CMK (cell line): Measurements from ENCODE around the gene SRC.

Experiments
- DNase-seq: peaks from one replicate; pipeline ENCODE4 v3.0.0-alpha.2; 2010; ENCODE audit warnings: low read depth

SRC gene

GRCh38 chr20:37430044-37430443 lies 84.1 kb downstream of the SRC start:
- no peak for DNase-seq

GRCh38 chr20:37430778-37431460 lies 85.0 kb downstream of the SRC start:
- DNase-seq: no peak

- no peak for DNase-seq
Observed at GRCh38 chr20:37431786-37432185, 85.8 kb downstream of the SRC start.

- no peak for DNase-seq
Observed at GRCh38 chr20:37432606-37433005, 86.7 kb downstream of the SRC start.

GRCh38 chr20:37435607-37436006 lies 89.7 kb downstream of the SRC start:
- no peak for DNase-seq

GRCh38 chr20:37436527-37437186 lies 90.7 kb downstream of the SRC start:
- no peak for DNase-seq

- no peak for DNase-seq
Observed at GRCh38 chr20:37437676-37438075, 91.7 kb downstream of the SRC start.

GRCh38 chr20:37438464-37439222 lies 92.7 kb downstream of the SRC start:
- DNase-seq: no peak

GRCh38 chr20:37439223-37439933 lies 93.4 kb downstream of the SRC start:
- no peak for DNase-seq

- no peak for DNase-seq
Observed at GRCh38 chr20:37441023-37441422, 95.1 kb downstream of the SRC start.

GRCh38 chr20:37442547-37442946 lies 96.6 kb downstream of the SRC start:
- DNase-seq: no peak

- no peak for DNase-seq
Observed at GRCh38 chr20:37442986-37443385, 97.0 kb downstream of the SRC start.

GRCh38 chr20:37443596-37443995 lies 97.7 kb downstream of the SRC start:
- no peak for DNase-seq

GRCh38 chr20:37445041-37445440 lies 99.1 kb downstream of the SRC start:
- no peak for DNase-seq

GRCh38 chr20:37446286-37447032 lies 100.5 kb downstream of the SRC start:
- no peak for DNase-seq

GRCh38 chr20:37447688-37448087 lies 101.7 kb downstream of the SRC start:
- DNase-seq: no peak

GRCh38 chr20:37449276-37449675 lies 103.3 kb downstream of the SRC start:
- DNase-seq: no peak

- no peak for DNase-seq
Observed at GRCh38 chr20:37450344-37450743, 104.4 kb downstream of the SRC start.

- DNase-seq: no peak
Observed at GRCh38 chr20:37451616-37452015, 105.7 kb downstream of the SRC start.

GRCh38 chr20:37452236-37452635 lies 106.3 kb downstream of the SRC start:
- DNase-seq: no peak

GRCh38 chr20:37453288-37453687 lies 107.3 kb downstream of the SRC start:
- no peak for DNase-seq

- DNase-seq: no peak
Observed at GRCh38 chr20:37453836-37454235, 107.9 kb downstream of the SRC start.
